GM20431 (cell line): Measurements from ENCODE around the gene ZNF467.

Source experiments
- in situ Hi-C: fragments of 300-500 bp; cut with MseI, MboI; formaldehyde crosslinking; loops from one replicate; pipeline ENCODE4 v1.15.0; 2020; ENCODE audit warnings: low sequenced_read_pairs; ENCODE audit not compliant: unreplicated experiment

Gene ZNF467

GRCh38 chr7:149753375-149754233 lies 19.8 kb downstream of the ZNF467 start:
- in situ Hi-C loops: no loop called here

GRCh38 chr7:149752646-149753045 lies 20.7 kb downstream of the ZNF467 start:
- in situ Hi-C loops: no loop called here

- in situ Hi-C loops: no loop called here
These were observed 22.2 kb downstream of the ZNF467 start for GRCh38 chr7:149751043-149751775.

GRCh38 chr7:149750122-149750845 lies 23.1 kb downstream of the ZNF467 start:
- in situ Hi-C loops: no loop called here

- in situ Hi-C loops: loop anchor here (10.0 kb wide), 1 partner anchor 83 kb away; no protein-coding TSS in a partner anchor
These were observed 25.1 kb downstream of the ZNF467 start for GRCh38 chr7:149748076-149748874.

GRCh38 chr7:149743476-149744255 lies 29.7 kb downstream of the ZNF467 start:
- in situ Hi-C loops: loop anchor here (10.0 kb wide), 1 partner anchor 79 kb away; no protein-coding TSS in a partner anchor

GRCh38 chr7:149742075-149742701 lies 31.2 kb downstream of the ZNF467 start:
- in situ Hi-C loops: loop anchor here (10.0 kb wide), 1 partner anchor 77 kb away; no protein-coding TSS in a partner anchor

GRCh38 chr7:149741629-149742028 lies 31.8 kb downstream of the ZNF467 start:
- in situ Hi-C loops: loop anchor here (10.0 kb wide), 1 partner anchor 77 kb away; no protein-coding TSS in a partner anchor

GRCh38 chr7:149736478-149737360 lies 36.7 kb downstream of the ZNF467 start:
- in situ Hi-C loops: no loop called here

GRCh38 chr7:149735779-149736477 lies 37.5 kb downstream of the ZNF467 start:
- in situ Hi-C loops: no loop called here

- in situ Hi-C loops: no loop called here
These were observed 38.2 kb downstream of the ZNF467 start for GRCh38 chr7:149735181-149735602.

GRCh38 chr7:149734791-149735075 lies 38.7 kb downstream of the ZNF467 start:
- in situ Hi-C loops: no loop called here

- in situ Hi-C loops: no loop called here
These were observed 39.2 kb downstream of the ZNF467 start for GRCh38 chr7:149733924-149734790.

GRCh38 chr7:149733131-149733923 lies 40.1 kb downstream of the ZNF467 start:
- in situ Hi-C loops: no loop called here

GRCh38 chr7:149732611-149733010 lies 40.8 kb downstream of the ZNF467 start:
- in situ Hi-C loops: no loop called here
